Measurements from ENCODE around the gene SMURF1.

GRCh38 chr7:99020413-99020715, 123.5 kb downstream of the SMURF1 start:
- TF ChIP-seq CTCF (IDR thresholded peaks at IDR 0.05; ENCODE audit: poor library complexity) (no peak), EZH2 (IDR thresholded peaks at IDR 0.05; ENCODE audit: borderline replicate concordance) (no peak)

Measured in hepatocyte (in vitro differentiated cells).